Activated CD4-positive, alpha-beta memory T cell treated with anti-CD3 and anti-CD28 coated beads, Interleukin-2, amount 10 ng/mL, durations not matched to agents 7 days and 5 days (primary cell): Measurements from ENCODE around the gene ITGB2. TPM values are rescaled to one million over a fixed set of nuclear protein-coding genes. Genes with fewer than 3 reads are reported as not detected.
A peak's percentile ranks its signal among the peaks of the same experiment; 100 is the strongest.

Source experiments
- CTCF ChIA-PET: fragments of 350-600 bp; sonication (Branson Sonifier 250); formaldehyde crosslinking; loops from one replicate; lab custom pipeline; 2021; ENCODE audit warnings: antibody characterized with exemption, inconsistent platforms; lab: Charles Lee
- POLR2A ChIA-PET: fragments of 350-600 bp; sonication (Branson Sonifier 250); formaldehyde crosslinking; loops from one replicate; lab custom pipeline; 2021; ENCODE audit warnings: antibody characterized with exemption; lab: Charles Lee
- DNase-seq: peaks from one replicate; pipeline ENCODE4 v3.0.0-alpha.2; 2020
- H3K27ac Mint-ChIP-seq: one replicate; pipeline ENCODE4 v1.8.0; 2021; ENCODE audit warnings: mild to moderate bottlenecking, mixed read lengths
- H3K27me3 Mint-ChIP-seq: one replicate; pipeline ENCODE4 v1.8.0; 2021; ENCODE audit warnings: mixed read lengths
- H3K36me3 Mint-ChIP-seq: one replicate; pipeline ENCODE4 v1.8.0; 2021; ENCODE audit warnings: low read depth, mixed read lengths
- H3K4me1 Mint-ChIP-seq: one replicate; pipeline ENCODE4 v1.8.0; 2021; ENCODE audit warnings: mixed read lengths
- H3K4me3 Mint-ChIP-seq: one replicate; pipeline ENCODE4 v1.8.0; 2021; ENCODE audit warnings: mild to moderate bottlenecking, mixed read lengths
- H3K9me3 Mint-ChIP-seq: one replicate; pipeline ENCODE4 v1.8.0; 2021; ENCODE audit warnings: mixed read lengths
- total RNA-seq, 2 experiments: library from RNA; stranded (reverse); gene quantifications; one replicate each; pipeline ENCODE4 v1.2.3, GENCODE V29; 2021

Gene ITGB2
- total RNA-seq = 100 to 1,000 TPM; 631 to 642 TPM

DNA sequence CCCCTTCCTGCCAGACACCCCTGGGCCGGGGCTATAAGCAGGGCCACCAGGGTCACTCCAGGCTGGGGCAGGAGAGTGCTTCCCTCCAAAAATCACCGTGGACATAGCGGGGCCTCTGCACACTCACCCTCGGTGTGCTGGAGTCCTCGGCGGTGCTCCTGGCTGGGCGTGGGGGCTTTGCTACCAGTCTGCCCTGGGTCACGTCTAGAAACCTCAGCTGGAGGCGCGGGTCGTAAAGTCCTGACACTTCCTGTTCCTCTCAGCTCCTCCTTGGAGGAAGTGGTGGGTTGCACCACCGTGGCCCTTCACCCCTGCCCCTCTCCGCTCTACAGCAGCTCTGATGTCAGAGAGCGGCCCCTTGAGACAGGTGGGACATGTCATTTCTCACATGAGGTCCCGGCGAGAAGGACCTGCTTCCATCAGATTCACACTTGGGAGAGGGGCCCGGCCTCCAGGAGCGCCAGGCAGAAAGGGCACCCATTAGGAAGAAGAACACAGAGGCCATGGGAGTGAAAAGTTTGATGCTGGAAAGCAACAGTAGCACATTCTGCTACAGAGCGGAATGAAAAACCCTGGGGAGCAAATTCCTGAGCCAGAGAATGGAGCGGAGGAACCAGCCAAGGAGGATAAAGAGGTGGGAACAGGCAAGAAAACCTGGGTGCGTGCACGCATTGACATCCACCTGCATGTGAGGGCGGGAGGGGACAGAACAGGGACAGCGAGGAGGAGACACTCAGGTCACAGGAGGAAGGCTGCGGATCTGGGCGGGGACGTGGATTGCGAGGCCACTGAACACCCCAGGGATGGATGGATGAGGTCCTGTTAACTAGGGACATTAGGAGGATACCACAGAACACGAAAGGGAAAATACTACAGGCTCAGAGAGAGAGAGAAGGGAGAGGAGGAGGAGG, at the start of gene ITGB2:
Gene ITGB2, minus strand, starts transcription at position 206 of the 911 bp plus-strand sequence. CDS start 10,117 bp downstream, outside the sequence.
- H3K4me3 Mint-ChIP-seq = peak within 1 kb of the TSS; percentile 100
- DNase-seq = peak; percentile 76
- H3K4me1 Mint-ChIP-seq = peaks cover 70% of the 10 kb centered on the region
- H3K27me3 Mint-ChIP-seq = no peaks in the 10 kb centered on the region
- H3K36me3 Mint-ChIP-seq = peaks cover 62% of the 10 kb centered on the region
- H3K27ac Mint-ChIP-seq = peak within 1 kb of the TSS; percentile 88
- H3K9me3 Mint-ChIP-seq = no peaks in the 10 kb centered on the region
- ChIA-PET POLR2A (interaction anchor here (0.7 to 2.4 kb wide), 8 partner anchors 8 to 50 kb away, joined by 3 to 14 read pairs (median 4); partner anchors contain the start of gene SLX9), CTCF (interaction anchor here (1.0 to 1.6 kb wide), 2 partner anchors 10 to 121 kb away, joined by 4 read pairs; no protein-coding TSS in a partner anchor)

DNA sequence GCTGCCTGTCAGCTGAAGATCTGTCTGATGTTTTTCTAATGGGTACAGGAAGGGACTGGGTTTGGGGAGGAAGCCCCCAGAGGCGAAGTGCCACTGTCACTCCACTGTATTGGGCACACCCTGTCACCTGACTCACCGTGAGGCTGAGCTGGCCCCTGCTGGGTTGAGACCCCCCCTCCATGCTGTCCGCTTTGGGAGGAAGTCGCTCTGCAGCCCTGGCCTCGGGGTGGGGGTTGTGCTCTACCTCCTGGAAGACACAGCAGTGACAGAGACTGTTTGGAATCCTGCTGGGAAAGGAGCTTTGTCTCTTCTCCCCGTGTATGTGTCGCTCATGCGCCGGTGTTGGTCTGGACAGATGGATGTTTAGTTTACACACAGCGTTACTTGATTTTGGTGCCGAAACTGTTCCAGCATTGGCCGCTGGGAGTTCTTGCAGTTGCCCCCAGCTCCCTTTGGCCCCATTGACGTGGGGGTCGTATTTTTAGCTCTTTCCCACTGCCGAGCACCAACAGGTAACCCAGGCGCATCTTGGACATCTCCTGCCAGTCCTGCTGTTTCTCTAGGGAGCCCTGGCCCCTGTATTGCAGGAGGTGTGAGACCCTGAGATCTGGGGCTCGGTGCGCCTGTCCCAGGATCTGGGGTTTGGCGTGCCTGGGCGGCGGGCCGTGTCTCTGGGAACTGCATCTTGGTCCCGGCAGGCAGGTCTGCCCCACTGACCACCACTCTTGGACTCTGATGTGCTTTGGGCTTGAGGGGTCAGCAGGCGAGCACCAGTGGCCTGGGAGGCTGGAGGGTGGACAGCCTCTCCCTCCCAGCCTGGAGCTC, 49.4 kb upstream of the ITGB2 start:
- DNase-seq = no peak
- POLR2A ChIA-PET = interaction anchor here (1.0 kb wide), 1 partner anchor 10 kb away, joined by 3 read pairs; no protein-coding TSS in a partner anchor
- Mint-ChIP-seq H3K4me3 (no peak overlapping the region), H3K27me3 (no peaks in the 10 kb centered on the region), H3K27ac (no peak overlapping the region), H3K4me1 (peaks cover 33% of the 10 kb centered on the region), H3K9me3 (no peaks in the 10 kb centered on the region), H3K36me3 (peaks cover 14% of the 10 kb centered on the region)
- CTCF ChIA-PET = interaction anchor here (0.6 to 1.1 kb wide), 2 partner anchors 168 kb away, joined by 3 to 4 read pairs; no protein-coding TSS in a partner anchor

DNA sequence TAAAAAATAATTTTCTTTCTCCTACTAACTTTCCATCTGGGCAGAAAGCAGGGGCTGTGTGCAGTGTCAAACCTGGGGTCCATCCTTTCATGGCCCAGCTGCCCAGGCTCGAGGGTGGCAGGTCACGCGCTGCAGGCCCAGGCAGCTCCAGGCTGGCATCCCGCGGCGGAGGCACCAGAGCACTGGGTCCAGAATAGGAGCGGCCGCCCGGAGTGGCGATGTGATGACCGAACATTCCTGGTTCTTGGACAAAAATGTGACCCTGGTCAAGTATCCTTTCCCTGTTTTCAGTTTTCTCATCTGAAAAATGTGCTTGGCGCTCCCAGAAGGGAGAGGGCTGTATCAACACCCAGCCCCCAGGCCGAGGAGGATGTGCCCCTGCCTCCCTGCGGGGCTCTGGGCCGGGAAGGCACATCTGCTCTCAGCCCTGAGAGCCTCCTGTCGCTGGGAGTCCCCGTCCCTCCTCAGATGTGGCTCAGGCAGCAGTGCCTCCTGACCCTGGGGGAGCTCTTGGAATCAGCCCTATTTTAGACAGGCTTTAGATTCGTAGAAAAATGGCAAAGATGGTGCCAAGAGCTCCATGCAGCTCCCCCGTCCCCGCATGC, 48.5 kb upstream of the ITGB2 start:
- DNase-seq = no peak
- CTCF ChIA-PET = interaction anchor here (0.6 to 0.7 kb wide), 2 partner anchors 169 to 210 kb away, joined by 3 to 4 read pairs; no protein-coding TSS in a partner anchor
- H3K4me3 Mint-ChIP-seq = no peak overlapping the region
- POLR2A ChIA-PET = no interaction called here
- peaks cover 41% of the 10 kb centered on the region for H3K4me1 Mint-ChIP-seq
- no peaks in the 10 kb centered on the region for H3K27me3 Mint-ChIP-seq
- no peaks in the 10 kb centered on the region for H3K9me3 Mint-ChIP-seq
- peaks cover 23% of the 10 kb centered on the region for H3K36me3 Mint-ChIP-seq
- H3K27ac Mint-ChIP-seq = peak overlapping the region; percentile 52

DNA sequence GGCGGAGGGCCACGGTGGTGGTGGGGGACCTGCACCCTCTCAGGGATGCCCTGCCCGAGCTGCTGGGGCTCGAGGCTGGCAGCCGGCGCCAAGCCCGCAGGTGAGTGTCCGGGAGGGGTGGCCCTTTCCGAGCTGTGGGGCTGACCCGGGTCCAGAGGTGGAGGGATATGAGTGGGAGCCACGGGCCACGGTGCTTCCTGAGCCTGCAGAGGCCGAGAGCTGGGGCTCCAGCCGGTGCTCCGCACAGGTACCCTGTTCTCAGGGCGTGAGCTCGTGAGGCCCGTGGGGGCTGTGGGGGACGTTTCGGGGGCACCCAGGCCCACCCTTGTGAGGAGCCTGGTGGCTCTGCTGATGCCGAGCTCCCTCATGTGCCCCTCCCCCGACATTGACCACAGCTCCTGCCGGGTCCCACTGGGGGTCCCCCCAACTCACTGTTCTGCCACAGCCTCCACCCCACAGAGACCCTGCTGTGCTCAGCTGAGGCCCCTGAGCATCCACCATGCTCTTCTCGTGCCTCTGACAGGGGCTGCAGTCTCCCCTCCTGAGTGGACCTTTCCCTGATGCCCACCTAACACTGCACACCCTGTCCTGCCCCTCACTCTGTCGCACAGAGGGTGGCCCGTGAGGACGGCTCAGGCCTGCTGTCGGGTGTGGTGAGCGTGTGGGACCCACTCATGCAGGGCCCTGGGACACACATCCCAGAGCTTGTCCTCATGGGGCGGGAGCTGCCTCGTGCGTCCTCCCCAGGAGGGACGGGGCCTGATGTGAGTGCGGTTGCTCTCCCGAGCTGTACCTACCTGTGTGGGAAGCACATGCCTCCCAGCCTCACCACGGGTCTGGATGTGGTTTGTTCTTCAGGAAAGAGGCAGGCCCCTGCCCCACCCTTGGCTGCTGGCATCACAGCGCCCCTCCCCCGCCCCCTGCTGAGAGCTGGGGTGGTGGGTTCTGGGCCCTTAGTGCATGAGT, 46.7 kb upstream of the ITGB2 start:
- peaks cover 48% of the 10 kb centered on the region for H3K4me1 Mint-ChIP-seq
- POLR2A ChIA-PET = no interaction called here
- CTCF ChIA-PET = interaction anchor here (1.1 kb wide), 1 partner anchor 161 kb away, joined by 4 read pairs; no protein-coding TSS in a partner anchor

DNA sequence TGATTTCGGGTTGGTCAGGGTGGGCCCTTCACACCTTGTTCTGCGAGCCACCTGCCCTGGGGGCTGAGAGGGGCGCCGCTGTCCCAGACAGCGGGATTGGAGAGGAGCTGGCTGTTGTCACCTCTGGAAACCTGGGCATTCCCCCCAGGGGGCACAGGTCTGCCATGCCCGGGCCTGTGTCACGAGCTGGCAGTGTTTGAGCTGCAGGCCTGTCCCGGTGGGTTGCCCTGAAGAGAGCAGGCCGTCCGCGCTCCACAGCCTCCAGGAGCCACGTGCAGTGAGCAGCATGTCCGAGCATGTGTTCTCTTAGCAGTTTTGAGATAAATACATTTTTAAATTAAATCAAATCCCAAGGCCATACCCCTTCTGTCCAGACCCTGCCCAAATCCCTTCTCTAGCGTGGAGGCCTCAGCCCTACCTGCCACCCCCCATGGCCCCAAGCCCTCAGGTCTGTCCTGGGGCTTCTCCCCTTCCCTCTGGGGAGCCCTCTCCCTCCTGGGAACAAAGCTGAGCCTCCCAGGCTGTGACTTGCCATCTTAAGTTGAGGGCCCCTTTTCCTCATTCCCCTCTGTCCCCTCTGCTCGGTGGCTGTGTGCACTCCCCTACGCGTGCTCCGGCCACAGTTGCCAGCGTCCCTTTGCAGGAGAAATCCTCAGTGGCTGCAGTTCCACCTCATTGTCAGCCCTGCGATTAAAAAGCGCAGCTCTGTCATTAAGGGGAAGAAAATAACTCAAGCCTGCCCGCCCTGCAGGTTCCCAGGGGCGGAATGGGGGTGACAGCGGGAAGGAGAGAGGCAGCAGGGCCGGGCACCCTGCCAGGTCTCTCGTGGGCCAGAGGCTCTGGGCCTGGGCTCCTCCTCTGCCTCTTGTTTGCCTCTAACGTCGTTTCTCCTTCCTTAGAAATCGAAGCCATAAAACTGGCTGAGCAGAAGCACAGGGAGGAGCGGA, 45.7 kb upstream of the ITGB2 start:
- H3K4me3 Mint-ChIP-seq = no peak overlapping the region
- H3K27ac Mint-ChIP-seq = no peak overlapping the region
- peaks cover 48% of the 10 kb centered on the region for H3K4me1 Mint-ChIP-seq
- ChIA-PET POLR2A (no interaction called here), CTCF (interaction anchor here (0.9 to 1.7 kb wide), 4 partner anchors 17 to 172 kb away, joined by 3 to 5 read pairs (median 4); no protein-coding TSS in a partner anchor)
- no peak for DNase-seq
- peaks cover 45% of the 10 kb centered on the region for H3K36me3 Mint-ChIP-seq
- H3K9me3 Mint-ChIP-seq = no peaks in the 10 kb centered on the region
- H3K27me3 Mint-ChIP-seq = no peaks in the 10 kb centered on the region

More for the DNA sequence above, 46.7 kb upstream of the ITGB2 start:
- Mint-ChIP-seq H3K9me3 (no peaks in the 10 kb centered on the region), H3K4me3 (no peak overlapping the region), H3K27ac (no peak overlapping the region), H3K36me3 (peaks cover 37% of the 10 kb centered on the region), H3K27me3 (no peaks in the 10 kb centered on the region)
- DNase-seq = no peak

DNA sequence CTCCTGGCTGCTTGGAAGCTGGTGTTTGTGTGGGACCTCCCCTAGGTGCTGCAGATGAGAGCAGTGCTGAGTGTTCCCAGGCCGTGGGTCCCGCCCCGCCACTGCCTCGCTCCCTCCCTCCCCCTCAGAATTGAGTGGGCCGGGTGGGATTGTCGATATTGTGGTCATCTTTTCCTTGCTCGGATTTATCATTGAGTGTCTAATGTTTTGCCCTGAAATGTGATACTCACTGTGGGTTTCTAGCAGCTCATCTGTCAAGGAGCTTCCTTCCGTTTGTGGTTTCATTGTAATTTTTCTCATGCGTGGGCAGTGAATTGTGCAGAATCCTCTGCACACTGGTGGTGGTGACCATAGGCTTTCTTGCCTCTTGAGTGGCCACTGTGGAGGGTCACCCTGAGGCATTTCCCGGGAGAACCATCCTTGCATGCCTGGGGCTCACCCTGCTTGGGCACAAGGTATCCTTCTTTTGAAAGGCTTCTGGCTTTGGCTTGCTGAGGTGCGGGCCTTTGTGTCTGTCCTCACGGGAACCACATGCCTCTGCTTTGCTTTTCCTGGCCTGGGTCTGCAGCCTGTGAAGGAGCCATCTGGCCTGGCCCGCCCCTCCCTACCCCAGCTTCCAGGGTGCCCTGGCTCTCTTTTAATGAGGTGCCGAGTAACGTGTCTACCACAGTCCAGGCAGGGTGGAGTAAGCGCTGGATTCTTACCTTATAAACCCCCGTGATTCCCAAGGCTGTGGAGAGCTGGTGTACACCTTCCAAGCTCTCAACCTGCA, 44.7 kb upstream of the ITGB2 start:
- Mint-ChIP-seq H3K27me3 (no peaks in the 10 kb centered on the region), H3K27ac (no peak overlapping the region), H3K4me3 (no peak overlapping the region), H3K4me1 (peaks cover 48% of the 10 kb centered on the region), H3K9me3 (no peaks in the 10 kb centered on the region), H3K36me3 (peaks cover 53% of the 10 kb centered on the region)
- peak; percentile 22 for DNase-seq
- CTCF ChIA-PET = interaction anchor here (0.9 to 1.7 kb wide), 6 partner anchors 16 to 173 kb away, joined by 3 to 11 read pairs (median 4); no protein-coding TSS in a partner anchor
- POLR2A ChIA-PET = interaction anchor here (1.0 to 1.2 kb wide), 2 partner anchors 114 to 187 kb away, joined by 3 to 5 read pairs; no protein-coding TSS in a partner anchor

DNA sequence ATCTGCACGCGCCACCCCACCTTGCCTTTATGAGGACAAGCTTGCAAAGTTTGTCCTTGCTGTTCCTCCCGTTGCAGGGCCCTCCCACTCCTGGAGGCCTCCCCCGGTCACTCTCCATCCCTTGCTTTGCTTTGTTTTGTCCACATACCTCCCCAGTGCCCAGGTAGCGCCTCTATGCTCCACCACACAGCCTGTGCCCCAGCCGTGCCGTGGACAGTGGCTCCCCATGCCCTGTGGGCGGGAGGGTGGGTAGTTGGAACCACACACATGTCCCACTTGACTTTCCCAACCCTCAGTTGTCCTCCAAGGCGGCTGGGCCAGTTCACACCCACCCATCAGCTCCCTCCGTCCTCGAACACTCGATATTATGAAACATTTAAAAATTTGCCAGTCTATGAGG, 43.7 kb upstream of the ITGB2 start:
- Mint-ChIP-seq H3K36me3 (peaks cover 48% of the 10 kb centered on the region), H3K4me1 (peaks cover 39% of the 10 kb centered on the region), H3K27ac (no peak overlapping the region), H3K9me3 (no peaks in the 10 kb centered on the region), H3K4me3 (no peak overlapping the region), H3K27me3 (no peaks in the 10 kb centered on the region)
- DNase-seq = no peak
- ChIA-PET POLR2A (interaction anchor here (1.2 kb wide), 1 partner anchor 188 kb away, joined by 3 read pairs; no protein-coding TSS in a partner anchor), CTCF (interaction anchor here (0.9 to 3.3 kb wide), 7 partner anchors 15 to 174 kb away, joined by 4 to 22 read pairs (median 11); no protein-coding TSS in a partner anchor)

DNA sequence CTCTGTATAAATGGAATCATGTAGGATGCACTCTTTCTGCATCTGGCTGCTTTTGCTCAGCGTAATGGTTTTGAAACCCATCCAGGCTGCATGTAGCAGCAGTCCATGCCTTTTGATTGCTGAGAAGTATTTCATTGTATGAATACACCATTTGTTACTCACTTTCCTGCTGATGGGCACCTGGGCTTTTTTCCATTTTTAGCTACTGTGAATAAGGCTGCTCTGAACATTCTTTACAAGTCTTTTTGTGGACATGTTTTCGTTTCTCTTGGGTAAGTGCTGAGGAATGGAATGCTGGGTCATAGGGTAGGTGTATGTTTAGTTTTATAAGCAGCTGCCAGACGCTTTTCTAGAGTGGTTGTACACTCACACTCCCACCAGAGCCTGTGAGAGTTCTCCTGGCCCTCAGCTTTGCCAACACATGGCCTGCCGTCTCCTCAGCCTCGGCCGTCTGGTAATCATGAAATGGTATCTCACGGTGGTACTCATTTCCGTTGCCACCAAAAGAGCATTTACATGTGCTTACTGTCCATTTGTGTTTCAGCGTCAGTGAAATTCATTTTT, 41.8 kb upstream of the ITGB2 start:
- peaks cover 52% of the 10 kb centered on the region for H3K36me3 Mint-ChIP-seq
- no peak overlapping the region for H3K4me3 Mint-ChIP-seq
- H3K27me3 Mint-ChIP-seq = no peaks in the 10 kb centered on the region
- POLR2A ChIA-PET = no interaction called here
- H3K9me3 Mint-ChIP-seq = no peaks in the 10 kb centered on the region
- CTCF ChIA-PET = interaction anchor here (2.1 to 3.3 kb wide), 3 partner anchors 13 to 175 kb away, joined by 12 to 22 read pairs (median 19); no protein-coding TSS in a partner anchor
- H3K4me1 Mint-ChIP-seq = peaks cover 29% of the 10 kb centered on the region
- no peak overlapping the region for H3K27ac Mint-ChIP-seq
- DNase-seq = no peak

DNA sequence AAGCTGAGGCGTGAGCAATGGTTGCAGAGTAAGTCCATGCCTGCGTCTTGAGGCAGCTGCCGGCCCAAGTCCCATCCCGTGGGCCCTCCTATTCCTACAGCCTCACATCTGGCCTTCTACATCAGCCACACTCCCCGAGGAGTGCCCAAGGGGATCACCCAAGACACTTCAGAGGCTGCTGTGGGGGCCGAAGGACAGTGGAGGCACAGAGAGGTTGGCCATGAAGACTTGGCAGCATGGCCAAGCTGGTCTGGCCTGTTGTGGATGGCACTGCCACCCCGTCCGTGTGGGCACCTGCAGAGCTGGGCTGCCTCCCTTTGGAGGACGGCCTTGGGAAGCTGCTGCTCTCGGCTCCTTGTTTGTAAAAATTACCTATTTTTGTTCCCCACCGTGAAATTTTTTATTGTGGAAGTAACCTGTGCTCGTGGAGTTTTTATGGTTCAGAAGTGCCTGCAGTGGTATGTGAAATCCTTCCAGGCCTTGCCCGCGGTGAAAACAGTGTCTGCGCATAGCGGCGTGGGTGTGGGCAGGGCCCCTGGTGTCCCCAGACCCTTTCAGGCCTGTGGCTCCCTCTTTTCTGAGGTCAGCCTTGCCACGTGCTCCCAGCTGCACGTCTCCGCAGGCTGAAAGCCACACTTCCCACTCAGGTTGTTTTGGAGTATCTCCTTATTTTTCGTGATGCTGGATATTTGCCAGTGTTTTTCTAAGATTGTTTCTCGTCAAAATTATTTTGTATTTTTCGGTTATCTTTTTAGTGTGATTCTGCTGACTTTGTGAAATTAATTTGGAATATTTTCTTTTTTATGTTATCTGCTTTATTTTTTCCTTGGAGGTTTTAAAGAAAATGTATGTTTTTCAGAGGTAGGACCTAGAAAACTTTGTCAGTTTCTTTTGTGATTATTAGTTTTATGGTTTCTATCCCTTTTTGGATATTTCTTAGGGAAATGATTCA, 39.7 kb upstream of the ITGB2 start:
- no peak for DNase-seq
- Mint-ChIP-seq H3K4me1 (peaks cover 18% of the 10 kb centered on the region), H3K27me3 (no peaks in the 10 kb centered on the region), H3K27ac (no peak overlapping the region), H3K9me3 (no peaks in the 10 kb centered on the region), H3K4me3 (no peak overlapping the region), H3K36me3 (peaks cover 59% of the 10 kb centered on the region)
- ChIA-PET CTCF (interaction anchor here (0.9 kb wide), 1 partner anchor 10 kb away, joined by 3 read pairs; no protein-coding TSS in a partner anchor), POLR2A (no interaction called here)
